HAP-1 (cell line): ENCODE data around the gene ARFRP1.

ENCODE experiments used
- DNase-seq, 2 experiments: peaks; one replicate each; pipeline ENCODE4 v3.0.0-alpha.2; 2016 to 2020; ENCODE audit warnings: low spot score in 2 of 2
- H3K27me3 ChIP-seq: fragments of 250-450 bp; sonication (Bioruptor Pico); 2 replicates; pipeline ENCODE4 v1.5.1; 2020; ENCODE audit warnings: low read depth, mild to moderate bottlenecking, moderate library complexity
- H3K36me3 ChIP-seq: fragments of 250-450 bp; sonication (Bioruptor Pico); replicated peaks from 2 replicates; pipeline ENCODE4 v1.5.1; 2020; ENCODE audit warnings: mild to moderate bottlenecking
- H3K4me1 ChIP-seq: fragments of 250-450 bp; sonication (Bioruptor Pico); 2 replicates; pipeline ENCODE4 v1.5.1; 2020; ENCODE audit warnings: mild to moderate bottlenecking
- H3K4me3 ChIP-seq: fragments of 250-450 bp; sonication (Bioruptor Pico); 2 replicates; pipeline ENCODE4 v1.5.1; 2020; ENCODE audit warnings: mild to moderate bottlenecking, moderate library complexity
- H3K9me3 ChIP-seq: fragments of 250-450 bp; sonication (Bioruptor Pico); 2 replicates; pipeline ENCODE4 v1.5.1; 2020; ENCODE audit warnings: mild to moderate bottlenecking, moderate library complexity
- in situ Hi-C: fragments of 300-500 bp; cut with MboI; formaldehyde crosslinking; loops from 3 replicates; pipeline ENCODE4 v1.14.3; 2020; ENCODE audit warnings: low sequenced_read_pairs, inconsistent platforms, mixed read lengths

Gene ARFRP1

GRCh38 chr20:63746751-63747315, 39.1 kb upstream of the ARFRP1 start:
- in situ Hi-C loops: no loop called here
- H3K4me1 ChIP-seq: no peaks in the 10 kb centered on the region
- no peaks in the 10 kb centered on the region for H3K27me3 ChIP-seq
- peaks cover 18% of the 10 kb centered on the region for H3K36me3 ChIP-seq
- no peak for DNase-seq
- H3K4me3 ChIP-seq: no peak overlapping the region
- no peaks in the 10 kb centered on the region for H3K9me3 ChIP-seq

- H3K36me3 ChIP-seq: peaks cover 25% of the 10 kb centered on the region
- no peaks in the 10 kb centered on the region for H3K27me3 ChIP-seq
- peaks cover 6% of the 10 kb centered on the region for H3K4me1 ChIP-seq
- no peaks in the 10 kb centered on the region for H3K9me3 ChIP-seq
- in situ Hi-C loops: no loop called here
- H3K4me3 ChIP-seq: no peak overlapping the region
- DNase-seq: no peak
Observed at GRCh38 chr20:63745961-63746731, 38.4 kb upstream of the ARFRP1 start.

GRCh38 chr20:63745424-63745805, 37.6 kb upstream of the ARFRP1 start:
- peaks cover 7% of the 10 kb centered on the region for H3K4me1 ChIP-seq
- in situ Hi-C loops: no loop called here

DNA sequence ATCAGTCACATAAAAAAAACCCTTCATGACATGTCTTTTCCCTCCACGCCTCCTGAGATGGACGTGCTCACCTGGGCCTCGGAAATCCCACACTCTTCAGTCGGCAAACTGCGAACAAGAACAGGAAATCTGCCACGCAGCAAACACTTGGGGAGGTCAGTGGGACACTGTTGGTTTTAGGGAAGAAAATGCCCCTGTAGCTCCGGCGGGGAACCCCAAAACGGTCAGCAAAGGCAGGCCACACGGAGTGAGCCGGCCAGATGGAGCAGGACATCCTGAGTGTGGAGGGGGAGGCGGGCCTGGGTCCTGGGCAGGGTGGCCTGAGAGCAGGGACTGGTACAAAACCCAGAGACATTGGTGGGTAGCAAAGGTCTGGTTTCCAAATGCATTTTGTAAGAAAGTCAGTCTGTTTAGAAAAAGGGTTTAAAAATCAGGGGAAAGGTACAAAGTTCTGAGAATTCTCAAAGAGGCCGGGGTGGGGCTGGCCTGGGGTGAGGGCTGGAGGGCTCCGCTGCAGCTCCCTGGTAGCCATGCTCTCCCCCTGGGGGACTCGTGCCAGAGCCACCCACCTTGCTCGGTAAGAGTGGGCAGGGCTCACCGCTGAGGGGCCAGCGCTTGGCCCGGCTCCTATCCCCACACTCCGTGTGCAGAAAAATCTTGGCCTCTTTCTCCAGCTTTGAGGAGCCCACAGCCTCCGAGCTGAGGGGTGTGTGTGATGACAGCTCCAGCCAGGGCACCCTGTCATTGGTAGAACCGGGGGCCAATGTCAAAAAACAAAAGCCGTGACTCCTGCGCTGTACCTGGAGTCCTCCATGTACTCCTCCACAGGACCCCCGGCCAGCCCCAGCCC, 37.0 kb upstream of the ARFRP1 start:
- no peaks in the 10 kb centered on the region for H3K27me3 ChIP-seq
- in situ Hi-C loops: no loop called here
- DNase-seq: no peak
- no peak overlapping the region for H3K4me3 ChIP-seq
- H3K36me3 ChIP-seq: peaks cover 30% of the 10 kb centered on the region
- H3K9me3 ChIP-seq: no peaks in the 10 kb centered on the region
- H3K4me1 ChIP-seq: peaks cover 7% of the 10 kb centered on the region

More at GRCh38 chr20:63745424-63745805, 37.6 kb upstream of the ARFRP1 start:
- no peaks in the 10 kb centered on the region for H3K9me3 ChIP-seq
- DNase-seq: no peak
- H3K27me3 ChIP-seq: no peaks in the 10 kb centered on the region
- H3K4me3 ChIP-seq: no peak overlapping the region
- peaks cover 30% of the 10 kb centered on the region for H3K36me3 ChIP-seq

DNA sequence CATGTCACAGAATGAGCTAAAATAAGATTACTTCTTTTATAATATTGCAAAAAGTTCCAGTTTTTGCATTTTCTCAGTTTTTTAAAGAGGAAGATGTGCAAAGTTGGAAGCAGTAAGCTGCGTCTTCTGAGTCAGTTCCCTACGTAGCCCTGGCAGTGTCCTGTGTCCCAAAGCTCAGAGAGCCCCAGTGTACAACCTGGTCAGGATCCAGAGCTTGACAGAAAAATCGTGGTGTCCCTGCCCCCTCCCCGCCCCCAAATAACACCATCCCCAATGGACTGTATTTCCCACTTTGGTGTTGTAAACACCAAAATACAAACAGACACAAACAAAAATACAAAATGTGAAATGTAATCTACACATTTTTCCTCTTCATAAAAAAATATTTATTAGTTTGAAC, 36.4 kb upstream of the ARFRP1 start:
- H3K9me3 ChIP-seq: no peaks in the 10 kb centered on the region
- in situ Hi-C loops: no loop called here
- peaks cover 30% of the 10 kb centered on the region for H3K36me3 ChIP-seq
- no peak overlapping the region for H3K4me3 ChIP-seq
- H3K4me1 ChIP-seq: peaks cover 8% of the 10 kb centered on the region
- no peak for DNase-seq
- no peaks in the 10 kb centered on the region for H3K27me3 ChIP-seq

DNA sequence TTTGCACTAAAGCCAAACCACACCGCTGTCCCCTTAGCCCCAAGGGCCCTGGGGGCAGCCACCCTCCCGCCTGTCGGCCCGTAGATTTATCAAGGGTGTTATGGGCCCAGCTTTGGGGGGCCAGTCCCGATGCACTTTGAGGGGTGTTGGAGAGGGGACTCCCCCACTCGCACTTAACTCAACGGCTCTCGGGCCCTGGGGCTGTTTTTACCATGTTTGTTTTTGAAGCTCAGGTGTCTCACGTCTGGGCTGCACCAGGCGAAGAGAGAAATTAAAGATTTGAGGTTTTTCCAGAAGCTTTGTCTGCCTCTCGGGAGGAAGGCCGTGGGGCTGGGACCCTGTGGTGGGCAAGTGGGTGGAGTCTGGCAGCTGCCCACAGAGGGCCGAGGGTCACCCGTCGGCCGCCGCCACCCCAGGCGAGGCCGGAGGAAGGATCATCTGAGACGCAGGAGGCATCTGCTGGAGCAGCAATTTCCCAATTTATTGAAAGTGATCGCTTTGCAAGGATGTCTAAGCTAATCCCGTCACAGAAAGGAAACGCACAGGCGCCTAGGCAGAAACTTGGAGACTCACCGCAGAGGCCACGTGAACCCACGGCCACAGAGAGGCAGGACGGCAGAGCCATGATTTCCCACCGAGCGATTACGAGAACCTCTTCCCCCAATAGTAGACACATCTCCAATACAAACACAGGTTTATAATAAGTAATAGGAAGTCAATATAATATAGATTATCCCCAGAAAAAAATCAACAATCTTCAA, 35.6 kb upstream of the ARFRP1 start:
- no peak for DNase-seq
- peaks cover 9% of the 10 kb centered on the region for H3K4me1 ChIP-seq
- H3K4me3 ChIP-seq: no peak overlapping the region
- H3K9me3 ChIP-seq: no peaks in the 10 kb centered on the region
- peaks cover 30% of the 10 kb centered on the region for H3K36me3 ChIP-seq
- in situ Hi-C loops: no loop called here
- H3K27me3 ChIP-seq: no peaks in the 10 kb centered on the region

GRCh38 chr20:63742381-63743024, 34.7 kb upstream of the ARFRP1 start:
- Histone ChIP-seq H3K36me3 (peaks cover 30% of the 10 kb centered on the region), H3K4me1 (peaks cover 9% of the 10 kb centered on the region), H3K9me3 (no peaks in the 10 kb centered on the region), H3K4me3 (no peak overlapping the region), H3K27me3 (no peaks in the 10 kb centered on the region)
- no peak for DNase-seq
- in situ Hi-C loops: no loop called here

- in situ Hi-C loops: no loop called here
- Histone ChIP-seq H3K27me3 (no peaks in the 10 kb centered on the region), H3K9me3 (no peaks in the 10 kb centered on the region), H3K4me3 (peak overlapping the region; percentile 67), H3K4me1 (peaks cover 9% of the 10 kb centered on the region), H3K36me3 (peaks cover 30% of the 10 kb centered on the region)
- no peak for DNase-seq
Observed at GRCh38 chr20:63741676-63742380, 34.1 kb upstream of the ARFRP1 start.

- Histone ChIP-seq H3K36me3 (peaks cover 30% of the 10 kb centered on the region), H3K27me3 (no peaks in the 10 kb centered on the region), H3K9me3 (no peaks in the 10 kb centered on the region), H3K4me1 (peaks cover 9% of the 10 kb centered on the region), H3K4me3 (peak overlapping the region; percentile 67)
- no peak for DNase-seq
- in situ Hi-C loops: no loop called here
Observed at GRCh38 chr20:63741354-63741675, 33.5 kb upstream of the ARFRP1 start.

DNA sequence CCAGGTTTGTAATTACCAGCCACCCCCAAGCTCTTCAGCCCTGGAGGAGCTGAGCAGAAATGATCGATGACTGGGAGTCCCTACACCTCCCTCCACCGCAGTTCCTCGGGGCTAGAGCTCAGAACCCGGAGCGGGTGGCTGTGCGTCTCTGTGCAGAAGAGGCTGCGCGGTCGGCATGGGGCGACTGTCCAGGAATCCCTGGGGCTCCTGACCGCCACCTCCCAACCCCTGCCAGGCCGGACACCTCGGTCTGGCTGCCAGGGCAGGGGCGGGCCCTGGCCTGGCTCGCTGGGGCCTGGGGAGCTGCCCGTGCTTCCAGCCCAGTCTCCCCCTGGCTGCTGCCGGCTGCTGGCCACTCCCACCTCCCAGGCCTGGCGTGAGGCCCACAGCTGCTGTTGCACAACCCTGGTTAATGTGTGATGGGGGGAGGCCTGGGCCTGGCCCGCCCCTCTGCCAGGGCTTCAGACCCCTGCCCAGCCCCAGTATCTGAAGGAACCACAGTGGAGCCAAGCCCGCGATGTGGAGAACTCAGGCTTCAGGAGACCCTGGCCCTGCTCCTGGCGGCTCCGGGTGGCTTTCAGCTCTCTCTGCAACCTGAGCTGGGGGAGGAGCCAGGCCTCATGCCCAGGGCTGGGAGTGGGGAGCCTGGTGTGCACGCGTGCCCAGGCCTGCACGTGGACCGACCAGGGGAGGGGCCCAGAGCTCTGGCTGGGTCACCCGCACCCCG, 33.0 kb upstream of the ARFRP1 start:
- H3K27me3 ChIP-seq: no peaks in the 10 kb centered on the region
- in situ Hi-C loops: no loop called here
- H3K9me3 ChIP-seq: no peaks in the 10 kb centered on the region
- DNase-seq: peak; percentile 53 to 83
- peaks cover 9% of the 10 kb centered on the region for H3K4me1 ChIP-seq
- H3K4me3 ChIP-seq: peak overlapping the region; percentile 67
- H3K36me3 ChIP-seq: peaks cover 30% of the 10 kb centered on the region

DNA sequence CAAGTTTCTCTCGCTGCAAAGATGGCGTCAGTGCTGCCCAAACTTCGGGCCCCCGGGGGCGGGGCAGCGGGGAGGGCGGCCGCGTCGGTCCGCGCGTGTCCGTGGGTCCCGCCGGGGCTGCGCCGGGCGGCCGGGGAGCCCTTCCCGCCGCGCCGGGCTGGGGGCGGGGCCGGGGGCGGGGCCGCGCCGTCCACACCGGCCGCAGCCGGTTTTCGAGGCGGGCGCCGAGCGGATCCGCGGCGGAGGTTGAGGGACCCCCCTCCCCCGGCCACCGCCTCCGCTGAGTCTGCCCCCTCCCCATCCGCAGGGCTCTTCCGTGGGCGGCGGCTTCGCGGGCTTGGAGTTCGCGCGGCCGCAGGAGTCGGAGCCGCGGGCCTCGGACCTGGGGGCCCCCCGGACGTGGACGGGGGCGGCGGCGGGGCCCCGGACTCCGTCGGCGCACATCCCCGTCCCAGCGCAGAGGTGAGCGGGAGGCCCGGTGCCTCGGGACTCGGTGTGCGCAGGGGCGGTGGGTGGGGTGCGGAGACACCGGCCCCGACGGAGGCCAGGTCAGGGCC, 32.4 kb upstream of the ARFRP1 start:
- in situ Hi-C loops: no loop called here
- H3K9me3 ChIP-seq: no peaks in the 10 kb centered on the region
- peaks cover 9% of the 10 kb centered on the region for H3K4me1 ChIP-seq
- H3K4me3 ChIP-seq: peak overlapping the region; percentile 67
- H3K36me3 ChIP-seq: peaks cover 30% of the 10 kb centered on the region
- DNase-seq: peak; percentile 37 to 75
- H3K27me3 ChIP-seq: no peaks in the 10 kb centered on the region
